ENCODE results near the gene PIP5K1B. TPM values are rescaled to one million over a fixed set of nuclear protein-coding genes. Genes with fewer than 3 reads are reported as not detected.

Gene PIP5K1B
- total and polyA plus RNA-seq, 2 of the 13 experiments (the other 11 are each of a cell fraction or from before 2014, with no cell fraction given) = 15.8 to 17.5 TPM

GRCh38 chr9:68732405-68733020, 27.5 kb downstream of the PIP5K1B start (continued):
- TF ChIP-seq ARID4A (CRISPR knock-in tag; IDR thresholded peaks at IDR 0.05; ENCODE audit: borderline replicate concordance) = peak; percentile 46; the same call in 1 of the 2 replicates
- 0 out of 2 replicates have a peak, but pooled peaks have one; percentile 38 for TF ChIP-seq MEF2D (CRISPR knock-in tag; IDR thresholded peaks at IDR 0.05)
- TF ChIP-seq TBX3 (IDR thresholded peaks at IDR 0.05; ENCODE audit: borderline replicate concordance) = peak; percentile 44; the same call in 1 of the 2 replicates
- peak; percentile 55; the same call in 1 of the 2 replicates for TF ChIP-seq ONECUT2 (CRISPR knock-in tag; IDR thresholded peaks at IDR 0.05)
- TF ChIP-seq PAX8 (CRISPR knock-in tag; IDR thresholded peaks at IDR 0.05; ENCODE audit: borderline replicate concordance) = no peak
- no peak for TF ChIP-seq NONO (IDR thresholded peaks at IDR 0.05)
- TF ChIP-seq NONO (CRISPR knock-in tag; conservative IDR thresholded peaks at IDR 0.05) = peak; percentile 72
- peak; percentile 73; the same call in 1 of the 2 replicates for TF ChIP-seq KAT8 (CRISPR knock-in tag; IDR thresholded peaks at IDR 0.05)
- TF ChIP-seq ETV6 (CRISPR knock-in tag; conservative IDR thresholded peaks at IDR 0.05) = no peak
- peak; percentile 56; the same call in 1 of the 2 replicates for TF ChIP-seq JUN (CRISPR knock-in tag; IDR thresholded peaks at IDR 0.05)
- peak; percentile 93 for TF ChIP-seq HNF4G (IDR thresholded peaks at IDR 0.05; ENCODE audit: borderline replicate concordance, low read depth, low read length)
- TF ChIP-seq HNF4G (CRISPR knock-in tag; IDR thresholded peaks at IDR 0.05; ENCODE audit: borderline replicate concordance, low read depth) = peak; percentile 40; the same call in 1 of the 2 replicates
- peak in 1 of 2 experiments; percentile 76; a peak in 1 of 4 replicates for TF ChIP-seq KLF16 (CRISPR knock-in tag; IDR thresholded peaks at IDR 0.05)
- peak; percentile 80 for TF ChIP-seq SALL1 (CRISPR knock-in tag; IDR thresholded peaks at IDR 0.05)
- peak; percentile 89 for TF ChIP-seq TBX2 (CRISPR knock-in tag; IDR thresholded peaks at IDR 0.05; ENCODE audit: borderline replicate concordance)
- TF ChIP-seq ZBTB7B (CRISPR knock-in tag; IDR thresholded peaks at IDR 0.05) = 0 out of 2 replicates have a peak, but pooled peaks have one; percentile 57
- 0 out of 2 replicates have a peak, but pooled peaks have one; percentile 70 for TF ChIP-seq KDM3A (CRISPR knock-in tag; IDR thresholded peaks at IDR 0.05; ENCODE audit: low read depth)
- peak; percentile 78; the same call in 1 of the 2 replicates for TF ChIP-seq ZNF878 (CRISPR knock-in tag; IDR thresholded peaks at IDR 0.05)
- peak; percentile 54; the same call in 1 of the 2 replicates for TF ChIP-seq RXRA (CRISPR knock-in tag; IDR thresholded peaks at IDR 0.05)
- TF ChIP-seq RBM22 (optimal IDR thresholded peaks at IDR 0.05; ENCODE audit: low read length) = peak; percentile 43
- TF ChIP-seq MIXL1 (CRISPR knock-in tag; IDR thresholded peaks at IDR 0.05) = peak; percentile 80
- 0 out of 2 replicates have a peak, but pooled peaks have one; percentile 46 for TF ChIP-seq ZC3H13 (CRISPR knock-in tag; IDR thresholded peaks at IDR 0.05)
- TF ChIP-seq ZNF552 (CRISPR knock-in tag; IDR thresholded peaks at IDR 0.05; ENCODE audit: borderline replicate concordance) = no peak
- 0 out of 2 replicates have a peak, but pooled peaks have one; percentile 50 for TF ChIP-seq ZBTB43 (CRISPR knock-in tag; conservative IDR thresholded peaks at IDR 0.05)
- TF ChIP-seq CREB1 (IDR thresholded peaks at IDR 0.05) = no peak
- TF ChIP-seq CREB1 (CRISPR knock-in tag; IDR thresholded peaks at IDR 0.05) = peak; percentile 76
- TF ChIP-seq GATAD1 (CRISPR knock-in tag; IDR thresholded peaks at IDR 0.05) = no peak
- TF ChIP-seq POLR2AphosphoS5 (IDR thresholded peaks at IDR 0.05; ENCODE audit: low read depth, low read length) = 0 out of 2 replicates have a peak, but pooled peaks have one; percentile 20
